B cell (primary cell): Measurements from ENCODE around the gene HS1BP3.

ENCODE experiments used
- CTCF ChIP-seq: fragments of 200-600 bp; IDR thresholded peaks from one replicate; pipeline ENCODE4 v1.8.0; 2022; ENCODE audit warnings: antibody characterized with exemption, mild to moderate bottlenecking
- EZH2 ChIP-seq: IDR thresholded peaks from 2 replicates; pipeline ENCODE4 v1.6.1; 2012; ENCODE audit warnings: borderline replicate concordance, low read depth, mild to moderate bottlenecking, moderate library complexity, low read length; ENCODE audit not compliant: insufficient read depth, poor library complexity, severe bottlenecking

- TF ChIP-seq CTCF (no peak), EZH2 (no peak)
Measured at GRCh38 chr2:20675701-20676352, 24.9 kb upstream of the HS1BP3 start.
